Dedifferentiated amniotic fluid mesenchymal stem cell (primary cell): Measurements from ENCODE around the gene YBX1.
"Not testable (repeated sequence)": the region's sequence is repeated elsewhere in the genome, so short reads cannot be mapped to it uniquely, and the experiment has no call there.

Experiments
- DNase-seq: peaks from one replicate; pipeline ENCODE4 v3.0.0-alpha.2; 2016; ENCODE audit errors: extremely low spot score

YBX1 gene

DNA sequence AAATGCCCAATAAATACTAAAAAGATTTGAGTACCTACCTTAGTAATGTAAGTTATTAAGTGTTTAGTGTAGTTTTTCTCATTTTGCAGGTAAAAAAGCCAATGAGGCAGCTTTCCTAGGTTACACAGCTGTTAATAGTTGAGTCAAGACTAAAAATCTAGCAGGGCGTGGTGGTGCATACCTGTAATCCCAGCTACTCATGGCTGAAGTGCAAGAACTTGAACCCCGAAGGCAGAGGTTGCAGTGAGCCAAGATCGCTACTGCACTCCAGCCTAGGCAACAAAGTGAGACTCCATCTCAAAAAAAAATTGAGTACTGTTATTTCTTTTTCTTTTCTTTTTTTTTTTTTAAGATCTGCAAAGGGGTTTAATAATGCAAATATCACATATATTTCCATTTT, 7.7 kb downstream of the YBX1 start:
- no peak for DNase-seq

- DNase-seq, result no peak
Observed at GRCh38 chr1:42690477-42691156, 8.4 kb downstream of the YBX1 start.

DNA sequence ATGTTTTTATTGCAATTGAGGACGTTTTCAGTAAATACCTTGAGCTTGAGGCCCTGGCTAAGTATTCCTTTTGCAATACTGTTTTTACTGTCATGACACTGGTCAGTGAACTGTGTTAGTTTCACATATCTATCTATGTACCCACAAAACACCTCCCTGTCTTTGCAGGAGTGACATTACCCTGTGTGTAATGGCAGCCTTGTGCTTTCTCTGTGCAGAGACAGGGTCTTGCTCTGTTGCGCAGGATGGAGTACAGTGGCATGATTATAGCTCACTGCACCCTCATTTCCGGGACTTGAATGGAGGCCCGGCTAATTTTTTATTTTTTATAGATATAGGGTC, 8.9 kb downstream of the YBX1 start:
- DNase-seq, result no peak

DNA sequence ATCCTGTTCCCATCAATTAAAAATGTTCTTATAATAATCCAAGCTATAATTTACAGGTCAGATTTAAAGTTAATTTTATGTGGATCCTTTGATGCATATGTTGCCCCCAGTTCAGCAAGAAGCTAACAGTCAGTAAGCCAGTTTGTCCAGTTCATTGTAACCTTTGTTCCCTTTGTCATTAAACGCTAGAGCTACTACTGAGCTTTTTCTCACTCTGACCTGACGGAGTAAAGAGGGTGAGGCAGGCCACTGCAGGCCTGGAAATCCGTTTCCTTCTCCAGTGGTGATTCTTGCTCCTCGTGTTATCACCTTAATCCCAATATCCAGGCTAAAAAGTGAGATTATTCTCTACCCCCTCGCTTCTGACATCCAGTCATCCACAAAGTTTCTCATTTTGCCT, 10.2 kb downstream of the YBX1 start:
- no peak for DNase-seq

GRCh38 chr1:42692911-42693310, 10.7 kb downstream of the YBX1 start:
- no peak for DNase-seq

- DNase-seq, result no peak
Observed at GRCh38 chr1:42698081-42698813, 16.0 kb downstream of the YBX1 start.

DNA sequence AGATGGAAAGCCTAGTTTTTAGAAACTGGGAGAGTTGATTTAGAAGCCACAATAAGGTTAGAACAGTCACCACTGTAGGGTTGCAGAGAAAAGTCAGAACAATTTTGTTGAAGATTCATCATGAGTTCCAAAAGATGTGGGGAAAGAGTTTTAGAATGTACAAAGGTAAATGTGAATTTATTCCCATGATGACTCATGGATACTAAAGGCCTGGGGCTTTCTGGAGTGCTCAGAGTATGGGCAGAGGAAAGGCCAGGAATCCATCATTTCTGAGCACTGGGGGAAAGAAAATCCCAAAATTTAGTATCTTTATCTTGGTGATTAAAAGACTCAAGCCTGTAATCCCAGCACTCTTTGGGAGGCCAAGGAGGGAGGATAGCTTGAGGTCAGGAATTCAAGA, 17.8 kb downstream of the YBX1 start:
- no peak for DNase-seq

DNA sequence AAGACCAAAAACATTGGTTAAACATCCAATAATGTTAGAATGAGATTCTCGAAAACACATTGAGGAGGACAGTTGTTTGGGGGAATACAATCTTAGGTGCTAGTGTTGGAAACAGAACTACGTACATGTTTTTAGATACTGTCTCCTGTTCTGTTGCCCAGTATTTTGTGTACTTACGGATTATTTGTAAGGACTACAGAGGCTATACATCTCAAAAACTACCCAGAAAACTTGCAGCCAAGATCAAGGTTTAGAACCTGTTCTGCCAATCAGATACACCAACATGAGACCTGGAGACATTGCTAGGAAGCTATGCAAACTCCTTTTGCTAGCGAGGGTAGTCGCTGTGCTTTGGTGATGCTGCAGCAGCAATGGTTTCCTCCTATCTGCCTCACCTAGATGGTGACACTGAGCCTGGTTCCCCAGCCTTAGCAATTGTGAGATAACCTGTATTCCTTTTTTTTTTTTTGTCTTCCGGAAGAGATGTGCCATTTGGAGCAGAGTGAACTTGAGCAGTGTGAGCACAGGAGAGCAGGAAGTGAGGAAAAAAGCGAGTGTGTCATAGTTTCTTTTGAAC, 21.8 kb downstream of the YBX1 start:
- DNase-seq, result no peak

GRCh38 chr1:42712808-42713207, 30.6 kb downstream of the YBX1 start:
- DNase-seq, result not testable (repeated sequence)

DNA sequence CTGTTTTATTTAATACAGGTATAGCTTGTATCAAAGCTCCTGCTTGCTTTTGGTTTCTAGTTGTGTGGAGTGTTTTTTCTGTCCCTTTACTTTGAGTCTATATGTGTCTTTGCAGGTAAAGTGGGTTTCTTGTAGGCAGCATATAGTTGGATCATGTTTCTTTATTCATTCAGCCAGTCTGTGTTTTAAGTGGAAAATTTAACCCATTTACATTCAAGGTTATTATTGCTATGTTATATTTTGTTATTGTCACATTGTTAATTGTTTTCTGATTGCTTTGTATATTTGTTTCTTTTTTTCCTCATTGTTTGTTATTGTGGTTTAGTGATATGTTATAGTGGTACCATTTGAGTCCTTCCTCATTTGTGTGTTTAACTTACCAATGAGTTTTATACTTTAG, 31.1 kb downstream of the YBX1 start:
- no peak for DNase-seq

GRCh38 chr1:42714441-42714840, 32.2 kb downstream of the YBX1 start:
- DNase-seq, result not testable (repeated sequence)

- no peak for DNase-seq
Observed at GRCh38 chr1:42720868-42721267, 38.6 kb downstream of the YBX1 start.

DNA sequence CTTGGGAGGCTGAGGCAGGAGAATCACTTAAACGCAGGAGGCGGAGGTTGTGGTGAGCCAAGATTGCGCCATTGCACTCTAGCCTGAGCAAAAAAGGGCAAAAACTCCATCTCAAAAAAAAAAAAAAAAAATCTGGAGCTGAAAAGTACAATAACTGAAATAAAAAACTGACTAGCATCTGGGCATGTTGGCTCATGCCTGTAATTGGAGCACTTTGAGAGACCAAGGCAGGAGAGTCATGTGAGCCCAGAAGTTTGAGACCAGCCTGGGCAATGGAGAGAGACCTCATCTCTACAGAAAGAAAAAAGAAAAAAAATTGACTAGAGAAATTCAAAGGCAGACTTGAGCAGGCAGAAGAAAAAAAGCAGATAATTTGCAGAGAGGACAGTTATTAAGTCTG, 39.7 kb downstream of the YBX1 start:
- DNase-seq, result no peak

GRCh38 chr1:42722403-42722802, 40.2 kb downstream of the YBX1 start:
- DNase-seq, result not testable (repeated sequence)

DNA sequence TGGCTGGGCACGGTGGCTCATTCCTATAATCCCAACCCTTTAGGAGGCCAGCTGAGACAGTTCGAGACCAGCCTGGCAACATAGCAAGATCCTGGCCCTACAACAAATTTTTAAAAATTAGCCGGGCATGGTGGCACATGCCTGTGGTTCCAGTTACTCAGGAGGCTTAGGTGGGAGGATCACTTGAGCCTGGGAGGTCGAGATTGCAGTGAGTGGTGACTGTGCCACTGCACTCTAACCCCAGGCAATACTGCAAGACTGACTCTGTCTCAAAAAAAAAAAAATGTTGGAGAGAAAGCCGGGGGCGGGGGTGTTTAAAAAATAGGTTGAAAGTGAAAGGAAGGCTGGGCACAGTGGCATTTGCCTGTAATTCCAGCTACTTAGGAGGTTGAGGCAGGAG, 41.3 kb downstream of the YBX1 start:
- DNase-seq, result no peak

DNA sequence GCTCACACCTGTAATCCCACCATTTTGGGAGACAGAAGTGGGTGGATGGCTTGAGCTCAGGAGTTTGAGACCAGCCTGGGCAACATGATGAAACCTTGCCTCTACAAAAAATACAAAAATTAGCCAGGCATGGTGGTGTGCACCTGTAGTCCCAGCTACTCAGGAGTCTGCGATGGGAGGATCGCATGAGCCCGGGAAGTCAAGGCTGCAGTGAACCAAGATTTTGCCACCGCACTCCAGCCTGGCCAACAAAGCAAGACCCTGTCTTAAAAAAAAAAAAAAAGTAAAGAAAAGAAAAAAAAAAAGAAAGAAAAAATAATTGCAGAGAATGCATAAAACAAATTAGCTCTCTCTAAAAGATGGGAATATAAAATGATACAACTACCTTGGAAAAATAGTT, 43.6 kb downstream of the YBX1 start:
- DNase-seq, result not testable (repeated sequence)

- DNase-seq, result no peak
Observed at GRCh38 chr1:42730002-42730401, 47.8 kb downstream of the YBX1 start.

GRCh38 chr1:42730988-42731387, 48.8 kb downstream of the YBX1 start:
- DNase-seq, result no peak

- no peak for DNase-seq
Observed at GRCh38 chr1:42731585-42731984, 49.4 kb downstream of the YBX1 start.

GRCh38 chr1:42732126-42732680, 50.0 kb downstream of the YBX1 start:
- DNase-seq, result no peak

DNA sequence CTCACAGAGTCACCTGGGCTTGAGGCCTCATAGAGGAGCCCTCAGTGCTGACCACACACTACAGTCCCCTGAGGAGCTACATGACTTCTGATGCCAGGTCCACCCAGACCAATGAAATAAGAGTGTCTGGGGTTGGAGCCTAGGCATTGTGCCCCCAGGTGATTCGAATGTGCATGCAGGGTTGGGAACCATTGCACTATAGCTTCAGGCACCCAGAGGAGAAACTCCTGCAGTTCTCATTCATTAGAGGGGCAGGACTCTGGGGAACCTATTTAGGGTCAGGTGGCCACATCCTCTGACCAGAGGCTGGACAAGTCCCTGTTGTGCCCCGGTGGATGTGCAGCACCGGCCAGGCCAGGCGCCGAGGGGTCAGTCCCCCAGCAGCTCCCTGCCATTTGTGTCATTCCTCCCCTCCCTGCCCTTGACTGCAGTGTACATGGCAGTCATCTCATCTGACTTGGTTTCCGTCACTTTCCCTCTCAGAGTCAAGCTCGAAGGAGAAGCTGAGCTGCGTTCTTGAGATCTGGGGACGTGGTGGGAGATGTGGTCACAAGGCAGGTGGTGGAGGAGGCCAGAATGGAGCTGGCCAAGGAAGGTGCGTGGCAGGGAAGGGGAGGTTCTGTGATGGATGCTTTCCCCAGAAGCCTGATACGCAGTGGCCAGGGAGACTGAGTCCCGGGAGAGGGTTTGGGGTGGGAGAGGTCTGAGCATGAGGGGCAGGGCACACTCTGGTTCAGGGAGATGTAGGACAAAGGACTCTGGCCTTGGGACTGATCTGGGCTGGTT, 51.4 kb downstream of the YBX1 start:
- no peak for DNase-seq
